Ovary (tissue), 9 donors: ENCODE measurements around the gene PNMA8A. TPM values are rescaled to one million over a fixed set of nuclear protein-coding genes. Genes with fewer than 3 reads are reported as not detected.

Experiments
- DNase-seq, 5 donors: peaks; one replicate each; pipeline ENCODE4 v3.0.0-alpha.2; 2019 to 2020
- H3K27ac ChIP-seq, 2 donors: fragments of 200-600 bp; one replicate each; pipeline versions ENCODE4 v1.5.1 to v1.8.0; 2019 to 2022
- H3K27me3 ChIP-seq: fragments of 200-600 bp; one replicate; pipeline ENCODE4 v1.8.0; 2022
- H3K36me3 ChIP-seq: fragments of 200-600 bp; sonication (generic); one replicate; pipeline ENCODE4 v1.5.1; 2019
- H3K4me1 ChIP-seq: one replicate; pipeline ENCODE4 v1.8.1; 2013; ENCODE audit warnings: mild to moderate bottlenecking, moderate library complexity; ENCODE audit not compliant: insufficient read depth
- H3K4me3 ChIP-seq: fragments of 200-600 bp; sonication (generic); one replicate; pipeline ENCODE4 v1.5.1; 2017
- H3K9me3 ChIP-seq, 2 donors: fragments of 200-600 bp in 1 of 2; sonication (generic) in 1 of 2; one replicate each; pipeline versions ENCODE4 v1.5.1 to v1.8.1; 2013 to 2019; ENCODE audit warnings: mild to moderate bottlenecking in 1 of 2, moderate library complexity in 1 of 2
- EP300 ChIP-seq: sonication (generic); formaldehyde crosslinking; IDR thresholded peaks from one replicate; pipeline ENCODE4 v1.6.1; 2017; ENCODE audit warnings: antibody characterized with exemption
- POLR2A ChIP-seq: fragments of 450-650 bp; IDR thresholded peaks from one replicate; pipeline ENCODE4 v1.6.1; 2017; ENCODE audit warnings: antibody characterized with exemption, mild to moderate bottlenecking, moderate library complexity
- WGBS, 3 donors: extraction: QIAGEN DNeasy Blood & Tissue Kit in 1 of 3; methylation state at CpG; one replicate each; pipeline versions ENCODE4 v1.1.5 to v1.1.7; 2013 to 2017; 5-methylcytosine and 5-hydroxymethylcytosine counted together
- intact Hi-C, 4 donors: fragments of 100-400 bp; cut with DNase I; formaldehyde crosslinking; loops; one replicate each; pipeline versions ENCODE4 v1.11.0 to v1.15.1; 2022 to 2023
- polyA plus RNA-seq, 2 donors: library from polyadenylated mRNA; stranded (reverse); fragments of 200-250 nt in 1 of 2; fragments of 350-450 nt in 1 of 2; fragmentation: Illumina TruSeq in 1 of 2; extraction: RNeasy Lipid Tissue Mini Kit (QIAGEN cat#74804) in 1 of 2; gene quantifications; one replicate each; pipeline ENCODE4 v1.2.3, GENCODE V29; 2013 to 2014
- total RNA-seq, 7 donors: library from RNA; depleted of rRNA in 2 of 7; stranded (reverse); fragments of >200 nt in 2 of 7; fragmentation: NEBNext Ultra II Directional in 3 of 7; extraction: Animal tissue kit (Norgen Biotek cat#: 25700) in 3 of 7; gene quantifications; one replicate each; pipeline versions ENCODE4 v1.1.0 to v1.2.4, GENCODE V29; 2016 to 2023
- TF ChIP-seq, protein P1 (sequence below), 3 donors: fragments of 450-650 bp in 2 of 3; fragments of 200-600 bp in 1 of 3; IDR thresholded peaks; one replicate each; pipeline versions ENCODE4 v1.5.1 to v1.8.0; 2016 to 2022; ENCODE audit warnings: antibody characterized with exemption in 3 of 3, mild to moderate bottlenecking in 1 of 3
- donor health status: DM: no; HTN: no; CAD: no; lungs with moderate emphysema.
- donor health status: DM: no; HTN: no; CAD: no.
- donor health status: Bipolar disorder and iron deficiency.
- donor health status: DM: yes; HTN: yes; CAD: no.
- donor health status: DM: no; HTN: no; CAD: no.
- donor health status: DM: yes; HTN: yes; CAD: no.

Gene PNMA8A
- total and polyA plus RNA-seq, 9 donors: 8.8 to 35.3 (median 32.4) TPM

DNA sequence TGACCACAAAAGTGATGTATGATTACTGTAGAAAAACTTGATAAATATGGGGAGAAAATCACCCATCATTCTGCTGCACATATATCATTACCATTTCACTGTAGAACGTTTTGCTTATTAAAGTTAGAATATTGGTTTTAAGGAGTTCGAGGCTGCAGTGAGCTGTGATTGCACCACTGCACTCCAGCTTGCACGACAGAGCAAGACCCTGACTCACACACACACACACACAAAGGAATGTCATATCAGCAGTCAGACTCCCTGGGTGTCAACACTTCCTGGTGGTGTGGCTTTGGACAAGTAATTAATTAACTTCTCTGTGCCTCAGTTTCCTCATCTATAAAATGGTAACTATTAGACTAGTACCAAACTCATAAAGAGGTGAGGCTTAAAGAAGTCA is 11.3 kb upstream of the PNMA8A start:
- Histone ChIP-seq H3K9me3 (no peaks in the 10 kb centered on the region), H3K36me3 (no peaks in the 10 kb centered on the region), H3K27ac (peak overlapping the region in 1 of 2 donors; percentile 79), H3K4me3 (no peak overlapping the region), H3K27me3 (no peaks in the 10 kb centered on the region), H3K4me1 (peaks cover 7% of the 10 kb centered on the region)
- 32 to 43% (median 40%) methylated on average over 3 of the region's 3 CpGs for WGBS, 3 donors
- TF ChIP-seq, protein P1, sequence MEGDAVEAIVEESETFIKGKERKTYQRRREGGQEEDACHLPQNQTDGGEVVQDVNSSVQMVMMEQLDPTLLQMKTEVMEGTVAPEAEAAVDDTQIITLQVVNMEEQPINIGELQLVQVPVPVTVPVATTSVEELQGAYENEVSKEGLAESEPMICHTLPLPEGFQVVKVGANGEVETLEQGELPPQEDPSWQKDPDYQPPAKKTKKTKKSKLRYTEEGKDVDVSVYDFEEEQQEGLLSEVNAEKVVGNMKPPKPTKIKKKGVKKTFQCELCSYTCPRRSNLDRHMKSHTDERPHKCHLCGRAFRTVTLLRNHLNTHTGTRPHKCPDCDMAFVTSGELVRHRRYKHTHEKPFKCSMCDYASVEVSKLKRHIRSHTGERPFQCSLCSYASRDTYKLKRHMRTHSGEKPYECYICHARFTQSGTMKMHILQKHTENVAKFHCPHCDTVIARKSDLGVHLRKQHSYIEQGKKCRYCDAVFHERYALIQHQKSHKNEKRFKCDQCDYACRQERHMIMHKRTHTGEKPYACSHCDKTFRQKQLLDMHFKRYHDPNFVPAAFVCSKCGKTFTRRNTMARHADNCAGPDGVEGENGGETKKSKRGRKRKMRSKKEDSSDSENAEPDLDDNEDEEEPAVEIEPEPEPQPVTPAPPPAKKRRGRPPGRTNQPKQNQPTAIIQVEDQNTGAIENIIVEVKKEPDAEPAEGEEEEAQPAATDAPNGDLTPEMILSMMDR (IDR thresholded peaks at IDR 0.05): no peak
- TF ChIP-seq POLR2A (no peak), EP300 (no peak)
- intact Hi-C loops: loop anchor here in 1 of 4 donors (10.0 kb wide), 1 partner anchor 1758 kb away; no protein-coding TSS in a partner anchor
- DNase-seq: no peak

DNA sequence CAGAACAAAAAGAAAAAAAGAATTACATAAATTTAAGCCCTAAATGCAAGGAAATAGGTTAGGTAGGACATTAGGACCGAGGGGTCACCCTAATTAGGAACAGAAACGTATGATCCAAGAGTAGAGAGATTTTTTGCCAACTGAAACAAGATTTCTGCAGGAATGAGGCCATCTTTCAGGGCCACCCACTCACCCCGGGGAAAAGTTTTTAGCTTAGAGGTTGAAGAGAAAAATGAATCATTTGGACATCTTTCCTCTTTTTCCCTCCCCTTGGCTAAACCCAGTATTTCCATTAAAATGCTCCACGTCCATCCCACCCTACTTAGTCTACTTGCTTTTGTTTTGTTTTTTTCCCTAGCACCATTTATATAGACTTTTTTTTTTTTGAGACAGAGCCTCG is 10.6 kb upstream of the PNMA8A start:
- Histone ChIP-seq H3K4me1 (no peaks in the 10 kb centered on the region), H3K9me3 (no peaks in the 10 kb centered on the region), H3K36me3 (no peaks in the 10 kb centered on the region), H3K27ac (peak overlapping the region in 1 of 2 donors; percentile 79), H3K4me3 (no peak overlapping the region), H3K27me3 (no peaks in the 10 kb centered on the region)
- TF ChIP-seq, protein P1 (IDR thresholded peaks at IDR 0.05): no peak
- no peak for TF ChIP-seq POLR2A
- TF ChIP-seq EP300: no peak
- WGBS, 3 donors: 5 to 9% (median 8%) methylated on average over 5 of the region's 5 CpGs
- intact Hi-C loops: loop anchor here in 1 of 4 donors (10.0 kb wide), 1 partner anchor 1757 kb away; no protein-coding TSS in a partner anchor
- peak in 1 of 5 donors; percentile 59 for DNase-seq

DNA sequence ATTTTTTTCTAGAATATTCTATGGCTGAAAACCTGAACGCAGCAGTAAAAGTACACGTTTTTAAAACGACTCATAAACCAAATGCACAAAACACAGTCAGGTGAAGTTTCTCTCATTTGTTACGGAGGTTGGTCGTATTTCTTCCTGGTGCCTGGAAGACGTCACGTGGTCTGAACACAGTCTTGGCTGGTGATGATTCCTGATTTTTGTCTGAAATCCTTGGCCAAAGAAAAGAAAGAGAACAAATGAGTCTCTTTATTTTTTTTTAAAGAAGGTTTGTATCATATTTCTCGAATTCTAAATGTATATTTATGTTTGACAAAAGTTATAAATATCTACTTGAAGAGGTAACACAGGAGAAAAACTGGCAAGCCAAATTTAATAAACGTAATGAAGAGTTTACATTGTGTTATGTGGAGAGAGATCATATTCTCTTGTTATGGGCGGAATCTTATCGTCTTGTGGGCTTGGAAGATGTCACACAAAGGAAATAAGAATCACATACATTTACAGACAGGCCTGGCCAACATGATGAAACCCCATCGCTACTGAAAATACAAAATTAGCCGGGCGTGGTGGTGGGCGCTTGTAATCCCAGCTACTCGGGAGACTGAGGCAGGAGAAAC is 10.0 kb upstream of the PNMA8A start:
- TF ChIP-seq EP300 (no peak), POLR2A (no peak)
- TF ChIP-seq, protein P1 (IDR thresholded peaks at IDR 0.05): no peak
- Histone ChIP-seq H3K36me3 (no peaks in the 10 kb centered on the region), H3K4me1 (no peaks in the 10 kb centered on the region), H3K4me3 (no peak overlapping the region), H3K27ac (peak overlapping the region; percentile 65 to 79), H3K27me3 (no peaks in the 10 kb centered on the region), H3K9me3 (no peaks in the 10 kb centered on the region)
- whole genome bisulfite sequencing, 3 donors: 16 to 19% (median 18%) methylated on average over 16 of the region's 16 CpGs
- peak in 1 of 5 donors; percentile 47 for DNase-seq
- intact Hi-C loops: loop anchor here in 1 of 4 donors (10.0 kb wide), 1 partner anchor 1757 kb away; no protein-coding TSS in a partner anchor

DNA sequence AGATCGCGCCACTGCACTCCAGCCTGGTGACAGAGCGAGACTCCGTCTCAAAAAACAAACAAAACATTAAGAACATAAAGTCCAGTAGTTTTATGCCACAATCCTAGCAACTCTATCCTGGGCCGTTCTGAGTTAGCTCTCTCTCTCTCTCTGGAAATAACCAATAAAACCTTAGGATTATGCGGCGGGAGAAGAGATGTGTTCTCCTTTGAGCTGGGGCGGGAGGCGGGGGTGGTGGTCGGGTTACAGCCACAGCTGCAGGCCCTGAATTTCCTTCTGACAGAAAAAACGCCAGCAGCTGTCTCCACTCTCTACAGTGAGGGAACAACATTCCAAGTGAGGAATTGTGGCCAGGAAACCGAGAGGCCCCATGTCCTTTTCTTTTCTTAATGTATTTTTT is 9.1 kb upstream of the PNMA8A start:
- no peaks in the 10 kb centered on the region for H3K9me3 ChIP-seq
- H3K36me3 ChIP-seq: no peaks in the 10 kb centered on the region
- H3K4me1 ChIP-seq: no peaks in the 10 kb centered on the region
- WGBS, 3 donors: 4 to 14% (median 5%) methylated on average over 12 of the region's 12 CpGs
- peak overlapping the region; percentile 16 to 79 for H3K27ac ChIP-seq
- TF ChIP-seq, protein P1 (IDR thresholded peaks at IDR 0.05): no peak
- no peak for TF ChIP-seq POLR2A
- TF ChIP-seq EP300: no peak
- H3K27me3 ChIP-seq: no peaks in the 10 kb centered on the region
- DNase-seq: peak; percentile 53 to 70 (median 65)
- intact Hi-C loops: loop anchor here in 1 of 4 donors (10.0 kb wide), 1 partner anchor 1756 kb away; no protein-coding TSS in a partner anchor
- no peak overlapping the region for H3K4me3 ChIP-seq
